Stimulated activated naive CD4-positive, alpha-beta T cell (primary cell): ENCODE data around the gene FFAR1.
"Not testable (repeated sequence)": the region's sequence is repeated elsewhere in the genome, so short reads cannot be mapped to it uniquely, and the experiment has no call there.

Experiments
- DNase-seq, 6 experiments: peaks; one replicate each; lab custom pipeline; 2025; lab: John Stamatoyannopoulos, UW

FFAR1 gene

GRCh38 chr19:35360081-35360480, 12.4 kb downstream of the FFAR1 start:
- not testable (repeated sequence) for DNase-seq

- no peak for DNase-seq
Measured at GRCh38 chr19:35360880-35361420, 13.2 kb downstream of the FFAR1 start.

- no peak for DNase-seq
Measured at GRCh38 chr19:35362261-35363000, 14.7 kb downstream of the FFAR1 start.

GRCh38 chr19:35363001-35363590, 15.4 kb downstream of the FFAR1 start:
- DNase-seq, result no peak

- no peak for DNase-seq
Measured at GRCh38 chr19:35363711-35364425, 16.2 kb downstream of the FFAR1 start.

GRCh38 chr19:35365303-35365702, 17.6 kb downstream of the FFAR1 start:
- DNase-seq, result no peak

- DNase-seq, result no peak
Measured at GRCh38 chr19:35368378-35368777, 20.7 kb downstream of the FFAR1 start.

- DNase-seq, result no peak
Measured at GRCh38 chr19:35369522-35369921, 21.8 kb downstream of the FFAR1 start.

- DNase-seq, result no peak
Measured at GRCh38 chr19:35370722-35371121, 23.0 kb downstream of the FFAR1 start, which contains the start of gene GPR42. Gene GPR42 (plus strand): TSS chr19:35371068. CDS start chr19:35371360, 292 bp downstream.

GRCh38 chr19:35373492-35373891, 25.8 kb downstream of the FFAR1 start:
- DNase-seq, result no peak

- DNase-seq, result not testable (repeated sequence)
Measured at GRCh38 chr19:35374031-35374430, 26.3 kb downstream of the FFAR1 start.

GRCh38 chr19:35375505-35376307, 28.0 kb downstream of the FFAR1 start:
- no peak for DNase-seq

GRCh38 chr19:35377656-35378055, 30.0 kb downstream of the FFAR1 start:
- no peak for DNase-seq

- DNase-seq, result no peak
Measured at GRCh38 chr19:35378356-35378755, 30.7 kb downstream of the FFAR1 start.

GRCh38 chr19:35379545-35379944, 31.8 kb downstream of the FFAR1 start:
- DNase-seq, result not testable (repeated sequence)

- DNase-seq, result no peak
Measured at GRCh38 chr19:35379992-35380391, 32.3 kb downstream of the FFAR1 start.

- no peak for DNase-seq
Measured at GRCh38 chr19:35380450-35381124, 32.9 kb downstream of the FFAR1 start.

GRCh38 chr19:35381318-35381717, 33.6 kb downstream of the FFAR1 start:
- DNase-seq, result no peak

GRCh38 chr19:35381926-35382325, 34.2 kb downstream of the FFAR1 start:
- DNase-seq, result no peak

GRCh38 chr19:35383536-35383935, 35.8 kb downstream of the FFAR1 start:
- no peak for DNase-seq
